ENCODE results near the gene PTPA. TPM values are rescaled to one million over a fixed set of nuclear protein-coding genes. Genes with fewer than 3 reads are reported as not detected.
A peak's percentile ranks its signal among the peaks of the same experiment; 100 is the strongest.
"Not testable (repeated sequence)": the region's sequence is repeated elsewhere in the genome, so short reads cannot be mapped to it uniquely, and the experiment has no call there.

PTPA gene
- total RNA-seq, 1 donor from 2014 or later, result 235 TPM

GRCh38 chr9:129177443-129177790, 66.2 kb downstream of the PTPA start:
- DNase-seq (ENCODE audit: low read depth), result no peak

GRCh38 chr9:129177791-129178567, 66.8 kb downstream of the PTPA start, which contains the start of gene IER5L:
IER5L (minus strand) TSS chr9:129178261; CDS start chr9:129178052, 209 bp downstream.
- peak; percentile 79 for DNase-seq (ENCODE audit: low read depth)

GRCh38 chr9:129178568-129179382, 67.6 kb downstream of the PTPA start:
- DNase-seq (ENCODE audit: low read depth), result no peak

GRCh38 chr9:129181246-129181645, 70.0 kb downstream of the PTPA start:
- no peak for DNase-seq (ENCODE audit: low read depth)

- no peak for DNase-seq (ENCODE audit: low read depth)
Observed at GRCh38 chr9:129182122-129182521, 70.9 kb downstream of the PTPA start.

GRCh38 chr9:129182625-129183494, 71.6 kb downstream of the PTPA start:
- DNase-seq (ENCODE audit: low read depth), result no peak

- DNase-seq (ENCODE audit: low read depth), result peak; percentile 58
Observed at GRCh38 chr9:129183495-129184218, 72.4 kb downstream of the PTPA start.

GRCh38 chr9:129184219-129184524, 73.0 kb downstream of the PTPA start:
- no peak for DNase-seq (ENCODE audit: low read depth)

GRCh38 chr9:129184596-129185122, 73.4 kb downstream of the PTPA start:
- DNase-seq (ENCODE audit: low read depth), result no peak

GRCh38 chr9:129185402-129185801, 74.2 kb downstream of the PTPA start:
- no peak for DNase-seq (ENCODE audit: low read depth)

- no peak for DNase-seq (ENCODE audit: low read depth)
Observed at GRCh38 chr9:129185991-129186390, 74.8 kb downstream of the PTPA start.

- no peak for DNase-seq (ENCODE audit: low read depth)
Observed at GRCh38 chr9:129187042-129187441, 75.8 kb downstream of the PTPA start.

GRCh38 chr9:129189971-129190370, 78.8 kb downstream of the PTPA start:
- DNase-seq (ENCODE audit: low read depth), result not testable (repeated sequence)

- no peak for DNase-seq (ENCODE audit: low read depth)
Observed at GRCh38 chr9:129191234-129191633, 80.0 kb downstream of the PTPA start.

GRCh38 chr9:129193655-129194054, 82.4 kb downstream of the PTPA start:
- no peak for DNase-seq (ENCODE audit: low read depth)

- no peak for DNase-seq (ENCODE audit: low read depth)
Observed at GRCh38 chr9:129194221-129194620, 83.0 kb downstream of the PTPA start.

- no peak for DNase-seq (ENCODE audit: low read depth)
Observed at GRCh38 chr9:129195606-129196005, 84.4 kb downstream of the PTPA start.

GRCh38 chr9:129197045-129197444, 85.8 kb downstream of the PTPA start:
- not testable (repeated sequence) for DNase-seq (ENCODE audit: low read depth)

- DNase-seq (ENCODE audit: low read depth), result no peak
Observed at GRCh38 chr9:129197978-129198318, 86.7 kb downstream of the PTPA start.
